ENCODE data around the gene MCRIP2. TPM values are rescaled to one million over a fixed set of nuclear protein-coding genes. Genes with fewer than 3 reads are reported as not detected.

Gene MCRIP2
- total and polyA plus RNA-seq, 2 experiments from 2014 or later, result 64.3 to 67.7 TPM

GRCh38 chr16:631808-632358 is 9.7 kb upstream of the MCRIP2 start:
- TF ChIP-seq ETS1 (IDR thresholded peaks at IDR 0.05), result no peak
- no peak for TF ChIP-seq EZH2phosphoT487 (IDR thresholded peaks at IDR 0.05; ENCODE audit: unreplicated experiment)
- TF ChIP-seq REST (IDR thresholded peaks at IDR 0.05; ENCODE audit: unreplicated experiment), result no peak
- no peak for TF ChIP-seq CTCF (conservative IDR thresholded peaks at IDR 0.05; ENCODE audit: low read depth in 2 of 2)
- no peak; the same call in 1 of the 2 replicates for TF ChIP-seq POLR2AphosphoS5 (IDR thresholded peaks at IDR 0.05; ENCODE audit: low read depth)
- TF ChIP-seq STAT1 (IDR thresholded peaks at IDR 0.05; ENCODE audit: unreplicated experiment), result no peak
- no peak for TF ChIP-seq JUNB (IDR thresholded peaks at IDR 0.05; ENCODE audit: unreplicated experiment)
- TF ChIP-seq NANOG (IDR thresholded peaks at IDR 0.05; ENCODE audit: borderline replicate concordance), result no peak
- TF ChIP-seq ZNF331 (CRISPR knock-in tag; IDR thresholded peaks at IDR 0.05; ENCODE audit: low read depth), result no peak
- no peak for TF ChIP-seq ZNF462 (CRISPR knock-in tag; IDR thresholded peaks at IDR 0.05)
- Mint-ChIP-seq H3K27ac (no peak overlapping the region), H3K4me1 (peaks cover 12% of the 10 kb centered on the region), H3K27me3 (ENCODE audit: insufficient read depth, low read depth, poor library complexity) (peaks cover 19% of the 10 kb centered on the region), H3K36me3 (ENCODE audit: low read depth) (no peaks in the 10 kb centered on the region), H3K4me3 (no peak overlapping the region; the same call in 1 of the 3 replicates), H3K9me3 (peaks cover 4% of the 10 kb centered on the region; the same call in 2 of the 3 replicates)
- Histone ChIP-seq H3K4me1 (ENCODE audit: insufficient read depth) (peaks cover 13% of the 10 kb centered on the region), H3K27me3 (ENCODE audit: insufficient read depth) (no peaks in the 10 kb centered on the region), H3K4me2 (no peak overlapping the region), H3K27ac (ENCODE audit: low read depth) (no peak overlapping the region), H4K20me1 (replicated peaks; ENCODE audit: insufficient read depth) (no peaks in the 10 kb centered on the region), H3K36me3 (ENCODE audit: insufficient read depth) (no peaks in the 10 kb centered on the region), H3F3A (replicated peaks; ENCODE audit: low read depth) (no peaks in the 10 kb centered on the region), H3K79me2 (replicated peaks; ENCODE audit: insufficient read depth) (no peaks in the 10 kb centered on the region; the same call in 1 of the 2 replicates), H3K9me2 (ENCODE audit: insufficient read depth) (no peaks in the 10 kb centered on the region), H2AFZ (no peak overlapping the region), H3K4me3 (no peak overlapping the region)
- DNase-seq (ENCODE audit: low spot score) (no peak), ATAC-seq (no peak)

Data from GM23338 (cell line).